ENCODE results near the gene LRP1B.

Gene LRP1B

GRCh38 chr2:142131010-142131669 lies at the start of gene LRP1B:
Gene LRP1B (minus strand): TSS chr2:142131016. CDS start chr2:142130729, 287 bp downstream.
- no peak for DNase-seq

GRCh38 chr2:142179686-142180085 lies 48.9 kb upstream of the LRP1B start:
- no peak for DNase-seq

DNA sequence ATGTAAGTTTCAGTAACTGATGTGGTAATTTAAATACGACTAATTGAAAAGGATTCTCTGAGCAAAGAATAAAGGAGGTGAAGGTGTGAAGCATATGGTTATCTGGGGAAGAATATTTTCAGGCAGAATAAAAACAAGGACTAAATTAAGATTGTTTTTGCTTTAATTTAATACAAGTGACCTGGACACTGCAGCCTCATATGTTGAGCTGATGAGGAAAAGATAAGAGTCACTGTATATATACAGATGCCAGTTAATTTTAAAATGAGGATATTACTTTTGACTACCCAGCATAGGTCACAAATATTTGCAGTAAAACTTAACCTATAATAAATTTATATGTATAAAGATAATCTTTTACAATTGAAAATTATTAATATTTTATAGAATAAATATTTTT lies 47.8 kb upstream of the LRP1B start:
- no peak for DNase-seq

- DNase-seq = no peak
Observed at GRCh38 chr2:142176941-142177340, 46.1 kb upstream of the LRP1B start.

GRCh38 chr2:142175813-142176338 lies 45.1 kb upstream of the LRP1B start:
- no peak for DNase-seq

- no peak for DNase-seq
Observed at GRCh38 chr2:142174176-142174575, 43.4 kb upstream of the LRP1B start.

DNA sequence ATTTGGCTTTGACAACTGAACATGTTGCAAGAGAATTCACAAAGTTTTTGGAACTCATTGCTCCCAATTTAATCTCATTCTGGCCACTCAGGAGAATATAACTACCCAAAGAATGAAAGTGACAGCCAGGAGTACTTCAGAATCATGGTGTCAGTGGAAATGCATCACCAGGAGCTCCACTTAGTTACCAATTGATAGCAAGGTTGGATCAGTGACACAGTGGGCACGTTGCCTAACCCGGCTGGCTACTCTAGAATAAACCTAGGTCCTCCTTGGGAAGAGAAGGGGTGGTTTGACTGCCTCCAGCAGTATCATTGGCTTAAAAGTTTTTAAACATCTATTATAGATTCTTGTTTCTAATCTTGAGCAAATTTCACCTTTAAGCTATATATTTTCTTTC lies 40.0 kb upstream of the LRP1B start:
- no peak for DNase-seq

DNA sequence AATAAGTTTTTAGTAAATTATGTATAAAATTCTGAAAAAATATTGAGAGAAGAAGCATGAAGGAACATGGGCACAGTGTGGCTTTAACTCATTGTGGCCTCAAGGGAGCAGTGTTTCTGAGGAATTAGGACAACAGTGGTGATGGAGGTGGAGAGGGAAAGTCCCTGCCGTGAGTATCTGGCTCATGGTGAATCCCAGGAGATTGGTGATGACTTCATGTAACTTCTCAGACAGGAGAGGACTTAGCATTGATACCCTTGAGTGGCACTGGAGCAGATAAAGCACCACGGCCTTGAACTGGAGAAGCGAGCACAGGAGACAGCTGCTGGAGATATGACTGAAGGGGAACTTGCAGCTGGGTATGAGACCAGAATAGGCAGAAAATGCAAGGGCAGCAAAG lies 35.0 kb upstream of the LRP1B start:
- no peak for DNase-seq

- DNase-seq = no peak
Observed at GRCh38 chr2:142153601-142154000, 22.8 kb upstream of the LRP1B start.

- DNase-seq = no peak
Observed at GRCh38 chr2:142150453-142150852, 19.6 kb upstream of the LRP1B start.

DNA sequence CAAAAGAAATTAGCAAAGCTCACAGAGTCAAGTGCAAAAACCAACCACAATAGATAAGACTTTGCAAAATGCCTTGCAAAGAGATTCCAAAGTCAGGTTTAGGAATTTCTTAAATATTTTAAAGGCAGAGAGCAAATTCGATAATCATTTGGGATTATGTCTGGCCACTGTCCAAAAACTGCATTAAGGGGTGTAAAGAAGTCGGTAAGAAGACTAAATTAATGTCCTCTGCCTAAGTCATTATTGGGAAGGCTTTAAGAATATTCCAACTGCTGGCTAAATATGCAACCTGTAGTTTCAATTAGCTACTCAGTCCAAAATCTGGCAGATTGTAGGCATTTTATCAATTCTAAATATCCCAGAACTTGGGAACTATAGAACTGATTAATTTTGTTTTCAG lies 13.7 kb upstream of the LRP1B start:
- no peak for DNase-seq

- DNase-seq = no peak
Observed at GRCh38 chr2:142142595-142142994, 11.8 kb upstream of the LRP1B start.

DNA sequence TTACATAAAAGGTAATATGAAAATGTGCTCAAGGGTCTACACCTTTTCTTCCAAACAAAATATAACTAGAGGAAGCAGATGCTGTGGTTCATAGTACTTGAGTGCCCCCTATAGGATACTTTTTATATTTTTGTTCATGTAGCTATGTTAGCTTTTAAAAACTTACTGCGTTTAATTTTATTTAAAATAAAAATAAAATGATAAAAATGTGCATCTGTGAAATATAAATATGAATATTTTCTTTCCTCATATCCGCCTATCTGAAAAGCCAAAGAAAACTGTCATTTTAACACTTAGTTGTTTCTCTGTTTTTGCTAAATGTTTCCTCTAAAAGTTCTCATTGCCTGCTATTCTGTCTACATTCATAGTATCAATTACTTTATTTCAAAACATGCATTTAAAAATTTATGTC lies 9.6 kb upstream of the LRP1B start:
- DNase-seq = no peak

DNA sequence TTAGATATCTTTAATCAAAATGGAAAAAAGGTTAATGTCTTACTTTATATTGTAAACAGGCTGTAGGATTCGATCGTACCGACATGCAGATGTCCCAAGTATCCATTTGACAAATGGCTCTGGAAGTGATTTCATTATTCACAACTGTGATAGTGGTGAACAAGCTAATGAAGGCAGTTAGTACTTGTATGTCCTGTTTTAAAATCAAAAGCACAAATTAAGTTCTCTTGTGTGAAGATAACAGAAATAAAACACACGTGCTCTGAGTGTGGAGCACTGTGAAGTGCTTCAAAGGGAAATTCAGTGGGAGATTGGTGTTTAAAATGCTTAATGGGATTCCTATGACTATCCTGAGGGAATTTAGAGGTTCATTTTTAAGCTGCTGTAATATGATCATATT lies 8.6 kb upstream of the LRP1B start:
- no peak for DNase-seq

DNA sequence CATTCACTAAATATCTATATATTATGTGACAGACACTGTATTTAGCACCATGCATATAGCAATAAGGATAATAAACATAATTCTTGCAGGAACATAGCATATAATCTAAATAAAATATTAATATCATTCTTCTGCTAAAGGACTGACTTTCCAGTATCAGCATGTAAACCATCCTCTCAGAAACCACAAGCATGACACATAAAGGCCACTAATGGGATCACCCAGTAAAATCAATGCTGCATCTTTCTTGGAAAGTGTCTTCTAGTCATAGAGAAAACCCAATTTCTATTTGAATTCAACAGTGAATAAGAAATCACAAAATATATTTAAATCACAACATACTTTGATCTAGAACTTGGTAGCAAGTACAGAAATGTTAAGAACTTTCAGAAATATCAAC lies 5.8 kb upstream of the LRP1B start:
- DNase-seq = no peak

GRCh38 chr2:142134911-142135310 lies 4.1 kb upstream of the LRP1B start:
- no peak for DNase-seq

- DNase-seq = peak; percentile 25
Observed at GRCh38 chr2:142130111-142131009, 456 bp downstream of the LRP1B start.

DNA sequence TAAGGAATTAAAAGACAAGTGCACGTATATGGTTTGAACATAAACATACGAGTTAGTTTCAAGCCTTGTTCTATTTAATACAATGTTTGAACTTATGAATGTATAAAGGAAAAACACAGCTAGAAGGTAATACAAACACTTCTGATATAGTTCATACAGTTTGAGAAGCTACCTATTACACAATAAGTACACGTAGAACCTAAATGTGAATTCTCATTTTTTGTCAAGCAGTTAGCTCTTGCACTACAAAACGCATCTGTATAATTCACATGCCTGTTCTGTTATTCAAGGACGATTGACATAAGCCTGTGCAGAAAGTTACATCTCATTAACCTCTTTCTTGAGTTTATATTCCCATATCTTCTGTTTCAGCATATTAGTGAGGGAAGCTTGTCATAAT lies 2.7 kb downstream of the LRP1B start:
- no peak for DNase-seq

DNA sequence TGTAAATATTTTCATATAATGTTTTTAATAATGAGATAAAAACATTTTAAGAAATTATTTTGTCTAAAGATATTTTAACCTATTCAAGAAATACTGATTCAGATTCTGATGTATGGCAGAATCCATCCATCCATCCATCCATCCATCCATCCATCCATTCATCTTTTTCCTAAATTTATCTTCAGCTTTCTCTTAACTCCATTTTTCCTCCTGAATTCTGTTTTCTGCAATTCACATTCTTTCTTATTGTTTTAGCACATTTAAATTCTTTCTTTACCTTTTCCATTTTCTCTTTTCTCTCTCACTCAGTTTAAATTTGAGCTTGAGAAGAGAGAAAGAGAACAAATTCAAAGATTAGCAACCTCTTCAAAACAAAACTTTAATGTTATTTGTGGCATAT lies 3.6 kb downstream of the LRP1B start:
- no peak for DNase-seq

GRCh38 chr2:142124706-142125105 lies 6.1 kb downstream of the LRP1B start:
- no peak for DNase-seq

DNA sequence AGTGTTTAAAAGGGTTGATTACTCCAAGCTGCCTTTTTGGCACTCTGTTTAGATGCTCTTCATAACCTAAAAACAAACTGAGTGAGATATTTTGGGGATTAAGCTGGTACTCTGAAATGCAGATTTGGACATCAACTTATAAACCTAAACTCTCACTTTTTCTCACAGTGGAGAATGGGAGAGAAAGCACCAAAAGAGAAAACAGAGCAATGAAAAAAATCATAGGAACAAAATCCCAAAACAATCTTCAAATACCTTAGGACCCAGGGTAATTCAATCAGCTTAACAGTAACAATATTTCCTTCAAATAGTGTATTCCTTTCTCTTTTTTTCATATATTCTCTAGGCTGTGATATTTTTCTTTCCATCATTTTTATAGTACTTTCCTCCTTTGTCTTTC lies 11.5 kb downstream of the LRP1B start:
- DNase-seq = no peak

GRCh38 chr2:142112757-142113221 lies 18.0 kb downstream of the LRP1B start:
- no peak for DNase-seq

GRCh38 chr2:142104134-142104758 lies 26.6 kb downstream of the LRP1B start:
- DNase-seq = no peak

DNA sequence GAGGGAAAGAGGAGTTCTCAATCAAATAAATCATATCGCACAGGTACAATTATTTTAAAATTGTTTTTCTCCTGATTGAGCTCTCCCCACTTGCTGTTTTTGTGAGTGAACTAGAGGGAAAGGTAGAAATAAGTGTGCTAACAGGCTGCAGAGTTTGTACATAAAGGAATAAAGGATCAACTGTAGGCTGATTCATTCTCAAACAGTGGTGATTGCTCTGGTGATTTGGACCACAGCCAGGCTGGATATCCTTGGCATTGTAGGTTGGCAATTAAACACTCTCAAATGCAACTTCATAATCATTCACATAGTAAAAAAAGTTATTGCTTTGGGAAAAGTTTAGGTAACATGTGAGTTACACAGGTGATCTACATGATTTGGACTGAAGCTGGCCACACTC lies 29.8 kb downstream of the LRP1B start:
- DNase-seq = no peak

Data from NCI-H1092 (cell line).